COLO668 (cell line): ENCODE data around the gene EFL1.

Experiments used
- DNase-seq: peaks from one replicate; lab custom pipeline; 2025; ENCODE audit not compliant: unreplicated experiment; lab: John Stamatoyannopoulos, UW

EFL1 gene

DNA sequence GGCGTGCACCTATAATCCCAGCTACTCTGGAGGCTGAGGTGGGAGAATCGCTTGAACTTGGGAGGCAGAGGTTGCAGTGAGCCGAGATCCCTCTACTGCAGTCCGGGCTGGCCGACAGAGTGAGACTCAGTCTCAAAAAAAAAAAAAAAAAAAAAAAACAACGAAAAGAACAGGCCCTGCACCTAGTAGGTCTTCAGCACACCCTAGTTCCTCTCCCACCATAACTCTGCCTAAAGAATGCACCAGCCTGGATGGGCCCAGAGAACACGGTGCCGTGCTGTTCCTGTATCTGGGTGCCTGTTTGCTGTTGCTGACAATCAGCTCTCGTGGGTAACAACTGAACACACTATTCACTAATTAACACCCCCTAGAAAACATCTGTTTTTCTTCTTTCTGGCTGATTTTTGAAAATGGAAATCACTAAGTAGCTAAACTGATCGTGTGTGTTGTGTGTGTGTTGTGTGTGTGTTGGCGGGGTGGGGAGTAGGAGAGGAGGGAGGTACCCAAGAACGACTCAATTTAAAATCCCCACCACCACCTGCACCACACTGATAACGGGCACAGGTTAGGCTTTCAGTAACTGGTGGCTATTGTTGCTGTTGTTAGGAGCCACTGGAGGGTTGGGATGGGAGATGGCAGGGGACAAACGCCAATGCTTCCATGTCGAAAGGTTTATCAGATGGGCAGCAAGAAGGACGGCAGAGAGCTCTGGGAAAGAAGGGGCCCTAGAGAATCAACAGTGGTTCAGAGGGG is 176.1 kb downstream of the EFL1 start:
- DNase-seq: no peak

DNA sequence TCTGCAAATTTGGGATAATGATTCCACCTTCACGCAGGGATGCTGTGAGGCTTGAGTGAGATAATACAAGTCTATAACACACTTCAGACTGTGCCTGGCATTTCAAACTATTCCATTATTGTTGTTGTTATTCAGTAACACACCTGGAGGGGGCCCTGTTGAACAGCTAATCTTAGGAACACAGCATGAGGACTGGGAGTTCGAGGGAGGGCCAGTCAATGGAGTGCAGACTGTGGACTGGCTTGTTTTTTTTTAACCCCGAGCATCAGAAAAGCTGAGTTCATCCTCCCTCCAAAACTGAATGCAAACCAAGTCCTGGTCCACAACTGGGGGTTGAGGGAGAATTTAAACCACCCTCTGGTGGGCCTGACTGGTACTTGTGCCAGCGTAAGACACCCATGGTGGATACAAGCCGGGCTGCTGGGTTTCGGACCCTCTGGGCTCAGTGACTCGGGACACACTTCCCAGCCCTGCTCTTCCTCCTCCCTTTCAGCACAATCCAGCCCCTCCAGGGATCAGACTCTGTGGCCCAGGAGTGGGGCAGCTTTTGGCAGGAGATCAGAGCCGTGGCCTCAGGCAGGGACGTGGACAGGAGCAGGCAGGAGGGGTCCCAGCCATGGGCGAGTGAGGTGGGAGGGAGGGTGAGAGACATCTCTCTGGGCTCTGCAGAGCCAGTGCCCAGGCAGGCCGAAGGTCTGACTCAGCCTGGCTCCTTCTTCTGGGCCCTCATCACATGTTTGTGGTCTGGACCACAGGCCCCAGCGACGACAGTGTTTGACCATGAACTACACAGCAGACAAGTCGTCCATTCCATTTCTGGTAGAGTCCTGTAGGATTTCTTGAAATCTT is 180.4 kb downstream of the EFL1 start:
- DNase-seq: peak; percentile 22

DNA sequence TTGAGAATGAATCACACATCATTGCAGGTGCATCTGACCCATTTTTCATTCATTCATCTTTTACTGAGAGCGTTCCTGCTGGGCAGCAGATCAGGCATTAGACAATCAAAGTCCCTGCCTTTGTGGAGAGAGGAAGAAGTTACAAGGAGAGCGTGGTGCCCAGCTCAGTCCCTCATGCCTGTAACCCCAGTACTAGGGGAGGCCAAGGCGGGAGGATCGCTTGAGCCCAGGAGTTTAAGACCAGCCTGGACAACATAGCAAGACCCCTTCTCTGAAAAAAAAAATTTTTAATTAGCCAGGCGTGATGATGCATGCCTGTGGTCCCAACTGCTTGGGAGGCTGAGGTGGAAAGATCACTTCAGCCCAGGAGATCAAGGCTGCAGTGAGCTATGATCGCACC is 181.8 kb downstream of the EFL1 start:
- DNase-seq: no peak
